ENCODE results near the gene GIMAP6.

DNA sequence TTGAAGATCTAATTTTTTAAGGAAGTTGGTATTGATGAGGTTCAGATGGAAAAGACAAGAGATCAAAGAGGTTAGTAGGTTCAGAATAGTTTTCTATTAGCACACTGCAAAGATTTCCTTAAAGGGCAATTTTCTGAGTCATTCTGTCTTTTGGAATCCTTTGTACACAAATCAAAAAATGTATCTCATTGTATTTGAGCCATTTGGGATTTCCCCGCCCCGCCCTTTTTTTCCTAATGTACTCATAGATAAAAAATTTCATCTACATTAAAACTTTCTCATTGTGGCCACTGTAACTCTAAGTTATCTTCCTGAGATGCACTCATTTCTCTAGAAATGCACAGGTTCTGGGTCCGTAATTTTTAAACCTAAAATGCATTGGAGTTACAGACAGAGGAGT, 12.1 kb downstream of the GIMAP6 start:
- no peak for TF ChIP-seq NR1H2 (CRISPR knock-in tag; IDR thresholded peaks at IDR 0.05)
- TF ChIP-seq, protein P1, sequence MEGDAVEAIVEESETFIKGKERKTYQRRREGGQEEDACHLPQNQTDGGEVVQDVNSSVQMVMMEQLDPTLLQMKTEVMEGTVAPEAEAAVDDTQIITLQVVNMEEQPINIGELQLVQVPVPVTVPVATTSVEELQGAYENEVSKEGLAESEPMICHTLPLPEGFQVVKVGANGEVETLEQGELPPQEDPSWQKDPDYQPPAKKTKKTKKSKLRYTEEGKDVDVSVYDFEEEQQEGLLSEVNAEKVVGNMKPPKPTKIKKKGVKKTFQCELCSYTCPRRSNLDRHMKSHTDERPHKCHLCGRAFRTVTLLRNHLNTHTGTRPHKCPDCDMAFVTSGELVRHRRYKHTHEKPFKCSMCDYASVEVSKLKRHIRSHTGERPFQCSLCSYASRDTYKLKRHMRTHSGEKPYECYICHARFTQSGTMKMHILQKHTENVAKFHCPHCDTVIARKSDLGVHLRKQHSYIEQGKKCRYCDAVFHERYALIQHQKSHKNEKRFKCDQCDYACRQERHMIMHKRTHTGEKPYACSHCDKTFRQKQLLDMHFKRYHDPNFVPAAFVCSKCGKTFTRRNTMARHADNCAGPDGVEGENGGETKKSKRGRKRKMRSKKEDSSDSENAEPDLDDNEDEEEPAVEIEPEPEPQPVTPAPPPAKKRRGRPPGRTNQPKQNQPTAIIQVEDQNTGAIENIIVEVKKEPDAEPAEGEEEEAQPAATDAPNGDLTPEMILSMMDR (IDR thresholded peaks at IDR 0.05), result no peak
- TF ChIP-seq, protein P2, sequence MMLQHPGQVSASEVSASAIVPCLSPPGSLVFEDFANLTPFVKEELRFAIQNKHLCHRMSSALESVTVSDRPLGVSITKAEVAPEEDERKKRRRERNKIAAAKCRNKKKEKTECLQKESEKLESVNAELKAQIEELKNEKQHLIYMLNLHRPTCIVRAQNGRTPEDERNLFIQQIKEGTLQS (CRISPR knock-in tag; conservative IDR thresholded peaks at IDR 0.05), result no peak
- no peak for TF ChIP-seq AR (CRISPR knock-in tag; IDR thresholded peaks at IDR 0.05)
- TF ChIP-seq NFE2L1 (CRISPR knock-in tag; IDR thresholded peaks at IDR 0.05), result no peak
- TF ChIP-seq, protein P3, sequence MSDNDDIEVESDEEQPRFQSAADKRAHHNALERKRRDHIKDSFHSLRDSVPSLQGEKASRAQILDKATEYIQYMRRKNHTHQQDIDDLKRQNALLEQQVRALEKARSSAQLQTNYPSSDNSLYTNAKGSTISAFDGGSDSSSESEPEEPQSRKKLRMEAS (CRISPR knock-in tag; IDR thresholded peaks at IDR 0.05), result no peak
- TF ChIP-seq TEAD1 (CRISPR knock-in tag; IDR thresholded peaks at IDR 0.05), result no peak
- TF ChIP-seq CREM (CRISPR knock-in tag; IDR thresholded peaks at IDR 0.05), result no peak
